HK-2 (cell line): ENCODE measurements around the gene IL23R.

Experiments
- DNase-seq: peaks from one replicate; pipeline ENCODE4 v3.0.0-alpha.2; 2018; ENCODE audit not compliant: unreplicated experiment

IL23R gene

DNA sequence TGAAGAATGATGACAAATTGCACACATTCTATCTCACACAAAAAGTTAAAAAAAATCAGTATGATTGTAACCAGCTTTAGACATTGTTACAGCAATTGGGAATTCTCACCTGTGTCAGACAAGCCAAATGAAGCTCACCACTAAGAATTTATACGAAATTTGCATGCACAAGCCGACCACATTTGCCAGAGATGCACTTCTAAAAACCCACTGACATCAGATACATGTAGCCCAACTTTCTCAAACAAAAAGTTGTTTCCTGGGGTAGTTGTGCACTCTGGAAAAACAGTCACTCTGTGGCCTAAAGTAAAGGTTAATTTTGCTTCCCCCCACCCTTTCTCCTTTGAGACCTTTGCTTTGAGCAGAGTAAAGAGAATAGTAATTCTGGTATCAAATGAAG lies 73.5 kb downstream of the IL23R start:
- DNase-seq: no peak

DNA sequence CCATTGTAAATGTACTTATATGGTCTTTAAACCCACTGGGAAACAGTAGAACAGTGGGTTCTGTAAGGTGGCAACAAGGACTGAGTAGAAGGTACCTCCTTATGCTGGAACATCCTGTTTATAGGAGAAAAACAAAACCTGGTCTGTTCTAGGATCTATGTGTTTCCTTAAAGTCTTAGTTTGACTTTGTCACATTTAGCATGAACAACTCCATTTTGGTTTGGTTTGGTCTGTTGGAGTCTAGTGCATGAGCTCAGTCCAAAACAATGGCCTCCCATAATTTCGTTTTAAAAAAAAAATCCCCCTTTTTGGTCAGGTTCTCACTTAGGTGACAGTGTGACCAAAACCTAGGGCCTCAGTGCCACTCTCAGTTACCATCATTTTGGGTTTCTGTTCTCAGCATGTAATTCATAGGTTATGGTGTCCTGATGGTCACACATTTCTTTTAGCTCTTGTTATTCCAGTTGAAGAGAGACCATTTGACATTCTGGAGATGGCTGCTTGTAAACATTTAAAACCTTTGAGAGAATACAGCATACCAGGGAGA lies 75.0 kb downstream of the IL23R start:
- DNase-seq: no peak

DNA sequence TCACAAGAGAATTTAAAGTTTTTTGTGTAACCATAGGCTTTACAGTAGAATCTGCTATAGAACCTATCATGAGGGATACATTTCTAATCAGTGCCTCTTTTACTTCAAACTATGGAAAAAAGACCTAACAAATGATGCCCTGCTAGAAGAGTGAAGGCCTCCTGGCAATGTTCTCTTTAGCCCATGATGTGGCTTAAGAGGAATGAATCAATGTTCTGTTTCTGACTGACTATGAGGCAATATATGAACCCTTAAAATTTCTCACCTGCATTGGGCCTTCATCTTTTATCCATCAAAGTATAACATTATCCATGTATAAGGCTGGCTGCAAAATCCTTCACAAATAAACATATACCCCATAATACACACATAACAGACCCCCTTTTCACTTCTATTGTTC lies 75.8 kb downstream of the IL23R start:
- no peak for DNase-seq

DNA sequence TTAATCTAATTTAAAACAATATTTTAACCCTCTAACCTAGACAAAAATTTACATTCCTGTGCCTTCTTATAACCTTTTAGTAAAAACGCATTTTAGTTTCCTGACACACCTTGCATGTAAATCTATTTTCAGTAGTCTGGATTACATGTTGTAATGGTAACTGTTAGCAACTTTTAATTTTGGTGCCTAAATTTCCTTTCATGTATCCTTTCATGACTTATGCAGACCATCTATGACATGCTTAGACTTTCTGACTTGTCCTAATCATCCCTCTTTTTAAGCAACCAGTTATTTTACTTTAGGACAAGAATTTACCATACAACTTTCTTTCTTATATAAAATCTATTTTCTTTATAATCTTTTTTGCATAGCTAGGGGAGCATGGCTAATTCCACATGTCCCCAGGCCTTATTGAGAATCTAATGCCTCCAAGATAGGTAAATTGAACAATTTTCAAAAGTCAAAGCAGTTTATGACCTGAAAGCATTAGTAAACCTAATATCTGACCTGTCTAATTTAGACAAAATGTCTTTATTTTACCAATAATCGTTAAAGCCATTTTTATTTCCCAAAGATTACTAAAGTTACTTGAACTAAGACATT lies 83.9 kb downstream of the IL23R start:
- no peak for DNase-seq

DNA sequence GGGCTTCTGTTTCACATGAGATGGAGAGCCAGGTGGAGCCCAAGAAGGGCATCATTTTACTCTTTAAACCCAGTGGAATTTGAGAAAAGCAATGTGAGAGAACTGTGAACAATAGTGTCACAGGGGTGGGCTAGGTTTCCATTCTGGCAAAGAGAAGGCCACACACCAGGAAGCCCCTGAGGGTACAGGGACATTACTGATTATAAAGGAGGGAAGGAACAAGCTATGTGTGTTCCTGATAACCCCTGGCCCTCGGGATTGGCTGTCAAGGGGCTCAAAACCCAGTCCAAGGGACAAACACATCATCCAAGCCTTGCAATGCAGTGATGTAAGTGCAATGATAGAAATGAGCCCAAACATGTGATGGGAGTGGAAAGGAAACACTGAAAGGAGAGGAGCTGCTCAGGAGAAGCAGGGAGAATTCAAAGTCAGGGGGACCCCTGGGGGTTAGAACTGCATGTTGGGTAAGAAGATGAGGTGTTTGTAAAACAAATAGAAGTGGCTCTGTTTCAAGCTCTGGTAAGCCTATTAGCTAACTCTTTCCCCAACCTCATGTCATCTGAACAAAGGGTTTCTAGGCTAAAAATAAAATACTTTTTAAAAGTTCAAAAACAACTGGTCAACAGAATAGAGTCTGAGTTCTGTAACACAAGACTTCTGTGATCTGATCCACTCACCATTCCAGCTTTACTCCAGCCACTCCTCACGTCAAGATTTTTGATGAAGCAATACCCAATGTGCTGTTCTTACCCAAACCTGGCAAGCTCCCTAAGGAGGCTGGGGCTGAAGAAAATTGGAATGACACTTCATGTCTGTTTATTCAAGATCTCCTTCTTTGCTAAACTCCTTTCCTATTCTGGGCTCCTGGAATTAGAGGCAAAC lies 90.3 kb downstream of the IL23R start:
- no peak for DNase-seq

DNA sequence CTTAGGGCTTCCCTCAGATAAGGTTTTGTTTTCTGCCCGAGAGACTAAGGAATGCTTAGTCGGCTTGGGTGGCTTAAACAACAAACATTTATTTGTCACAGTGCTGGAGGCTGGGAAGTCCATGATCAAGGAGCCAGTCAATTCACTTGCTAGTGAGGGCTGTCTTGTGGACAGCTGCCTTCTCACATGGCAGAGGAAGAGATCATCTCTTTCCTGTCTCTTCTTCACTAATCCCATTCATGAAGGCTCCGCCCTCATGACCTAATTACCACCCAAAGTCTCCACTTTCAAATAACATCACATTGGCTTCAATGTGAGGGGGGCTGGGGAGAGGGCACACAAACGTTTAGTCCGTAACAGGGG lies 90.9 kb downstream of the IL23R start:
- DNase-seq: no peak

DNA sequence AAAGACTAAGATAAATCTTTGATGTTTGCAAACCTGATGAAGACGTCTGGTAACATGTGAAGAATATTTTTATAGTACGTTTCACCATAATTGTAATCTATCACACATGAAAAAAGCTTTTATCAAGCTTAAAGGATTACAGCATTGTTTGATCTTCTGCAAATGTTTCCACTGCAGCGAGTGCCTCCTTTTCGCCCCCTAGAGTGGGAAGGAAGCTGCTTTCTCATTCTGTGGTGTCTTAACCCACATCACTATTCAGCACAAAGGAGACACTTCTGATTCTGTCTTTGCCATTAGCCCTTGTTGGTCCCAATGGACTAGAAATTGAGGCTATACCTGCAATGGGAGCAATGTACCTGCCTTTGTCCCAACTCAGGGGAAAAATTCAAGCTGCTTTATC lies 95.4 kb downstream of the IL23R start:
- DNase-seq: no peak

DNA sequence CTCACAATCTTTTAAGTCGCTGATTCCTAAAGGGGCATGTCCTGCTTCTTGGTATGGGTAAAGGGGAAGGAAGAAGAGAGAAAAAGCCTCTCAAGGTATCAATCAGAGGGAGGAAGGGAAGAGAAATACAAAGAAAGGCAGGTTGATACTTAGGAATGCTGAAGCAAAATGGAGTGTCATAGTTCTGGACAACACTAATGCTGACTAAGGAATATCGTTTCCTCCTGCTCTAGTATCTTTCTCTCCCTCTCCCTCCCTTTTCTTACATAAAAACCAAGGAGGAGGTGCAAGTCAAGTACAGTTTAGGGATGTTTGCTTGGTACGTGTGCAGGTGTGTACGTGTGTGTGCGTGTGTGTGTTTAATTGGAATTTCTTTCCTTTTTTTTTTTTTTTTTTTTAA lies 96.5 kb downstream of the IL23R start:
- DNase-seq: no peak

DNA sequence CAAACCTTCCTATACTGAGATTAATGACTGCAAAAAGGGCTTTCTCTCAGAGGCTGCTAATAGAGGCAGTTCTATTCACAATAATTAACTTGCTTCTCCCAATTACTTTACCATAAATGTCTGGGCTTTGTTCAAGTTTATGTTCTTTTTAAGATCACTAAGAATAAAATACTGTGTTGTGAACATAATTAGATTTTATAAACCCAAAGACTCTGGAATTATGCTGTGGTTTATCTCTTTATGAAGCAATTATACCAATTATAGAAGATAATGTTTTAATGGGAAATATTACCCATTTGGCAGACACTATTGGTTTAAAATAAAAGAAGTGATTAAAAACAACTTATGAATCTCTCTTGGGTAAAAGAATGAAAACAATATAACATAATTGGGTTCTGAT lies 97.9 kb downstream of the IL23R start:
- no peak for DNase-seq

DNA sequence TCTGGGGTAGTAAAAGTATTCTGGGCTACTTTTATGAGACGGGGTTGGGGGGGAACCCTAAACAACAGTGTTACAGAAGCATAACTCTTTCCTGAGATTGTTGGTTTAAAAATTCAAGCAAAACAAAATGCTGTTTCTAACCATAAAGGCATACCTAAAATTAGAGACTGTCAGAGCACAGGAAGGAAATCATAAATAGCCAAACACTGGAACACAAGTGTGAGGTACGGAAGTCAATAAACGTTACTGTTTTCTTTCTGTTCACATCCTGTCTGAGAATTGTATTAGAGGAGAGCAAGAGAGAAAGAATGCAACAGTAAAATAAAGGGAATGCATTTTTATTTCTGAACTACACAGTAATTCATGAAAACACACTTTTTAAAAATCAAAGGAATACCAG lies 98.6 kb downstream of the IL23R start:
- DNase-seq: no peak

DNA sequence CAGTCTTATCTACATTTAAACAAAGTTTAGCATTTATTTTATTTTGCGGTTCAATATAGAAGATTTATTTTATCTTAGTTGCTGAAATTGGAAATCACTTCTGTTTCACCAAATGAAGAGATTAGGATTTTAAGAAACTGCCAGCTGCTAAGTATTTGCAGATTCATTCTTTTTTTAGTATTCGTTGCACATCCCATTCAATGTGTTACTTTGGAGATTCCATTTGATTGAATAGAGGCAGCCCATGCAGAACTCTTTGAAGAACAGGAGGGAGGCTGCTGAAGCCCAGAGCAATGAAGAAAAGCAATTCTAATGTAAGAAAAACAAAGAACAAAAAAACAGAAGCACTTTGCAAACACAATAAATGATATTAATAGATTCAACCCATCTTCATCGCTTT lies 102.8 kb downstream of the IL23R start:
- no peak for DNase-seq

DNA sequence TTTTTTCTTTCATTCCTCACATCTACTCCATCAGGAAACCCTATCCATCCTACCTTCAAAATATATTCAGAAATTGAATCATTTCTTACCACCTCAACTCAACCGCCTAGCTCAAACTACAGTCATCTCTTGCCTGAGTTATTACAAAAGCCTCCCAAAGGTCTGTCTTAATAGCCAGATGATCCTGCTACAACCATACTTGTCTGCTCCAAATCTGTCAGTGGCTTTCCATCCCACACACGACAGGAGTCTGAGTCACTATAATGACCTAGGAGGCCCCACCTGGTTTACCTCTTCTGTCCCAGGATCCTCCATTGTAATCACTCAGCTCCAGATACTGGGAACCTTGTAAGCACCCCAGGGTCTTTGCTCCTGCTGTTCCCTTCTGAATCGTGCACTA lies 104.3 kb downstream of the IL23R start:
- DNase-seq: no peak

DNA sequence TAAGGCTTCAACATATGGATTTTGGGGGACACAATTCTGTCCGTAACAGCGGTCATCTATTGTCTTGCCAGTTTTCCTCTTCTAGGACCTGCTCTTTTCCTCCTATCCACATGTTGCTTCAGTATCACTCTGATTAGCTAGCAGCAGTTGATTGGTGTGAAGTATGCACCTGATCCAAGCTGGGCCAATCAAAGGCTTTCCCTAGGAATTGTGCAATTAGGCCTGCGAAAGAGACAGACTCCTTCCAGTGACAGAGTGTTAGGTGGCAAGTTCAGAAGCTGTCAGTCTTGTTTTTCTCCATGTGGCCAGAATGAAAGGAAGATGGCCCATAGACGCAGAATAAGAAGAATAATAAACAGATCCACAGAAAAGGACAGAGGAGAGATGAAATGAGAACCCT lies 107.3 kb downstream of the IL23R start:
- no peak for DNase-seq

DNA sequence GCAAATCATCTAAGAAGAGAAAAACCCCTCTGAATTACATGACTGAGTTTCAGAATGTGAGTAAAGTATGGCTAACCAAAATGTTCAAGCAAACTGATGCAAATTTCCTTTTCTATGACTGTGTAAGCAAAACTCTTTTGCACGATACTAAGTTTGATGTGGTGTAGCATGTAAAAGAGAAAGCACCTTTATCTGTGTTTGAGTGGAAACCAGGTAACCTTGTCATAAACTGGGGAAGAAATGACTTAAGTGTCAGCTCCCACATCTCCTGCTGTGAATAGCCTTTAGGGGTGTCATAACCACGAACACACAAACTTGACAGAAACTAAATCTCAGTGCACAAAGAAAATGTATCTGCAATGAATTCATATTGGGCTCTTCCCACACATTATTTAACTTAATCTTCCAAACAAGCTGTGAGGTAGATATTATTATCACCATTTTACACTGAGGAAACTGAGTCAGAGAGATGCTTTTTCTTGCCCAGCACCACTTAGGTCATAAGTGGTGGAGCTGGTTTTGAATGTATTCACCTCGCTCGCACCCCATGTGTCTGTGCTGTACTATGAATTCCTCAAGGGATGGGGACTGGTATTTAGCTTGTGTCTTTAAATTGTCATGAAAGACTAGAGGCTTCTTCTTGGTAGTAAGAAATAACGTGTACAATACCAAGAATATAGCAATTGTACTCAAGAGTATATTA lies 108.5 kb downstream of the IL23R start:
- DNase-seq: no peak

DNA sequence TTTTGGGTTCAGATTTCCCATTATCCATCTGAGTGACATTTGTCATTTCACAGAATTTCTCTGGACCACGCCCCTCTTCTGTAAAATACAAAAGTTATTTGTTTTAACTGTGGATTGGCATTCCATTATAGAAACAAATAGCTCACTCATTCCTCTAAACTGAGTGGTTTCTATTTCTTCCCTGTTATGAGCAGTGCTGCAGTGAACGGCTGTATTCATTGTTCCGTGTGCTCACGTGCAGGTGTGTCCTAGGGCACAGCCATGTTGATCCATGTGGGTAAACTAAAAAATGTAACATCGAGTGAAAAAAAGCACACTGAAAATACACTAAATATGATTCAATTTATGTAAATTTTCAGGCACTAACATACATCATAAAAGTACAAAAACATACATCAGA lies 114.4 kb downstream of the IL23R start:
- DNase-seq: no peak

DNA sequence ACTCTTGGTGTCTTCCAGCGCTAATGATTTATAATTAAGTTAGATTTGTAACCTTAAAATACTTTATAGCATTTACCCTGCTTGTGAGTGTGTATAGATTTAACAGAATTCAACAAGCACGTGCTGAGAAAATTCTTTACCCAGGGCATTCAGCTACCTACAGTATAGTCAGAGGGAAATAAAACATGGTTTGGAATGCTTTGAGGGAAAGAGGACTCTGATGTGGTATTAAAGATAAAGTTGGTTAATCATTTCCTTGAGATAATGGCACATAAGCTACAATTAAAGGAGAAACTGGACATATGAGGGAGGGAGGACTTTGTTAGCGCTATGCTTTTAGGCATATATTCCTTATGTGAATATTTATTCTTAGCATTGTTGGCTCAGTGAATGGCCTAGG lies 115.0 kb downstream of the IL23R start:
- DNase-seq: no peak

DNA sequence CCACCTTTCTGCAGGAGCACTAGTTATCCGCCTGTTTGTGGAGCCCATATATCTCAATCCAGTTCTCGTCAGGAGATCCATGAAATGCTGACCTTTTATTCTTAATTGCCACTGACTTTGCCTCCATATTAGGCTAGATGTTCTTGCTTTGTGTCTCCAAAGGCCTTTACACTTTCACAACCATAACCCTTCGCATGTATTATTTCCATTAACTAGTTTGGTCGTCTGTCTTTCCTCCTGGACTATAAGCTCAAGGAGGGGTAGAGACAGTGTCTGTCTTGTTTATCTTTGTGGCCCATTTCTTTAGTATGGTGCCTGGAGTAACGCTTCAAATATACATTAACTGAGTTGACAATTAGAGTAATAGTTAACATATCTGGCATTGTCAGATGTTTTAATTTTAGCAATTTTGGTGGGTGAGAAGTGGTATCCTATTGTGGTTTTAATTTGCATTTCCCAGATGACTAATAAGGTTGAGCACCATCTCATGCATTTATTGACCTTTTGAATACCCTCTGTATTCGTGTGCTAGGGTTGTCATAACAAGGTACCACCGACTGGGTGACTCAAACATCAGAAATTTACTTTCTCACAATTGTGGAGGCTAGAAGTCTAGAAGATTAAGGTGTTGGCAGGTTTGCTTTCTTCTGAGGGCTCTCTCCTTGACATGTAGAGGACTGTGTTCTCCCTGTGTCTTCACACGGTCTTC lies 119.7 kb downstream of the IL23R start:
- no peak for DNase-seq

DNA sequence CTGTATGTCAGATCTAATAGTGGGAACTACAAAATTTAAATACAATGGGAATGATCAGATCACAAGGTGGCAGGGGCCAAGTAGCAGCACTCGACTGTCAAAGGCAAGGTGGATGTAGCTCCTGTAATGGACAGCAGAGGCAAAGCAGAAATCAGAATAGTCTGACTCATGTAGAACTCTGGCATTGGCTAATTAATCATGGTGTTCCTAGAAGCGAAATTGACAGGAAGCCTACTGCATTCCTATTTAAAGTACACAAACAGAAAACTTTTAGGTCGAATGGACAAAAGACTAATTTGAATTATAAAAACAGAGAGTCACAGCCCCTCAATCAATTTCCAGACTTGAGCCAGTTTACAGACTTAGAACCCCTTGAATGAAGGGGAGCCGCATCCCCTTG lies 124.0 kb downstream of the IL23R start:
- no peak for DNase-seq

DNA sequence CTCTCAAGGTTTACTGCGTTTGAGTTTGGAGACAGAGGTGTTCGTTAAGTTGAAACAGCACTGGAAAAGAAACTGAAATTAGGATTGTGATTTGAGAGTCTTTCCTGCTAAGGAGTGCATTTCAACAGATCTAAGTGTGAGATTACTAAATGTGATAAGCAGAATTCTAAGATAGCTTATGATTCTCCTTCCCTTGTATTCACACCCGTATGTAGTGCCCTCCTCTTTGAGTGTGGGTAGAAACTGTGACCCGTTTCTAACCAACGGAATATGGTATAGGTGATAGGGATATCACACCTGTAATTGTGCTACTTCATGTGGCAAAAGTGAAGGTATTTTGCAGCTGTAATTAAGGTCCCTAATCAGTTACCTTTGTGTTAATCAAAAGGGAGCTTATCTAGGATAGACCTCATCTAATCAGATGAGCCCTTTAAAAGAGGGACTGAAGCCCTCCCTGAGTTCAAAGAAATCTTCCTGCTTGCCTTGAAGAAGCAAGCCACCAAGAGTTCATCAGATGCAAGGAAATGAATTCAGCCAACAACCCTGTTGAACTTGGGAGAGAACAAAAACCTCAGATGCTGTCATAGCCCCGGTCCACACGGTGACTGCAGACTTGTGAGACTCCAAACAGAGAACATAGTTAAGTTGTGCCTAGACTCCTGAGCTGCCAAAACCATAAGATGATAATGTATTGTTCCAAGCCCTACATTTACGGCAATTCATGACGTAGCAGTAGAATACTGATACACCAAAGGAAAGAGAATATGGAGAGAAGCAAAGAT lies 128.8 kb downstream of the IL23R start:
- DNase-seq: no peak

DNA sequence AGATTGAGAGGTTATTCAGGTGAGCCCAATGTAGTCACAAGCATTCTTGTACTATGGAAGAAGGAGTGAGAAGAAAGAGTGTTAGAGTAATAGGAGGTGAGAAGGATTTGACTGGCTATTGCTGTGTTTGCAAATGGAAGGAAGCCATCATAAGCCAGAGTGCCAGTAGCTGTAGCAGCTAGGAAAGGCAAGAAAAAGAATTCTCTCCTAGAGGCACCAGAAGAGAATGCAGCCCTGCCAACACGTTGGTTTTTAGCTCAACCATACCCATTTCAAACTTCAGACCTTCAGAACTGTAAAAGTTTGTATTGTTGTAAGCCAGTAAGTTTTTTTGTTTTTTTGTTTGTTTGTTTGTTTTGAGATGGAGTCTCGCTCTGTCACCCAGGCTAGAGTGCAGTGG lies 132.5 kb downstream of the IL23R start:
- no peak for DNase-seq

DNA sequence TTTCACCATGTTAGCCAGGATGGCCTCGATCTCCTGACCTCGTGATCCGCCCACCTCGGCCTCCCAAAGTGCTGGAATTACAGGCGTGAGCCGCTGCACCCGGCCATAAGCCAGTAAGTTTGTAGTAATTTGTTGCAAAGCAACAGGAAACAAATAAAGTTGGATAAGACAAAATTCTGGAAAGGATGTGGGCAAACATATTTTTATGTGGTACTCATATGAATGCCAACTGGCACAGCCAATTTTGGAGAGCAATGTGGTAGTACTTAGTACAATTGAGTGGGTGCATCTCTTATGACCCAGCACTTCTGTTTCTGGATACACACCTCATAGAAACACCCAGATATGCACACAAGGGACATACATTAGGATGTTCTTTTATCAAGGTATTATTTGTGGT lies 133.0 kb downstream of the IL23R start:
- DNase-seq: no peak
